GM19035 (cell line): ENCODE results near the gene POM121L2.

Source experiments
- ATAC-seq: cut with Tn5 transposase; IDR thresholded peaks from one replicate; pipeline ENCODE4 v1.9.1; 2021; ENCODE audit not compliant: unreplicated experiment

The POM121L2 gene

GRCh38 chr6:27260836-27261375, 51.2 kb downstream of the POM121L2 start:
- ATAC-seq, result no peak

- ATAC-seq, result no peak
Measured at GRCh38 chr6:27260369-27260768, 51.7 kb downstream of the POM121L2 start.
